ENCODE data around the gene NDUFS3.

The NDUFS3 gene

DNA sequence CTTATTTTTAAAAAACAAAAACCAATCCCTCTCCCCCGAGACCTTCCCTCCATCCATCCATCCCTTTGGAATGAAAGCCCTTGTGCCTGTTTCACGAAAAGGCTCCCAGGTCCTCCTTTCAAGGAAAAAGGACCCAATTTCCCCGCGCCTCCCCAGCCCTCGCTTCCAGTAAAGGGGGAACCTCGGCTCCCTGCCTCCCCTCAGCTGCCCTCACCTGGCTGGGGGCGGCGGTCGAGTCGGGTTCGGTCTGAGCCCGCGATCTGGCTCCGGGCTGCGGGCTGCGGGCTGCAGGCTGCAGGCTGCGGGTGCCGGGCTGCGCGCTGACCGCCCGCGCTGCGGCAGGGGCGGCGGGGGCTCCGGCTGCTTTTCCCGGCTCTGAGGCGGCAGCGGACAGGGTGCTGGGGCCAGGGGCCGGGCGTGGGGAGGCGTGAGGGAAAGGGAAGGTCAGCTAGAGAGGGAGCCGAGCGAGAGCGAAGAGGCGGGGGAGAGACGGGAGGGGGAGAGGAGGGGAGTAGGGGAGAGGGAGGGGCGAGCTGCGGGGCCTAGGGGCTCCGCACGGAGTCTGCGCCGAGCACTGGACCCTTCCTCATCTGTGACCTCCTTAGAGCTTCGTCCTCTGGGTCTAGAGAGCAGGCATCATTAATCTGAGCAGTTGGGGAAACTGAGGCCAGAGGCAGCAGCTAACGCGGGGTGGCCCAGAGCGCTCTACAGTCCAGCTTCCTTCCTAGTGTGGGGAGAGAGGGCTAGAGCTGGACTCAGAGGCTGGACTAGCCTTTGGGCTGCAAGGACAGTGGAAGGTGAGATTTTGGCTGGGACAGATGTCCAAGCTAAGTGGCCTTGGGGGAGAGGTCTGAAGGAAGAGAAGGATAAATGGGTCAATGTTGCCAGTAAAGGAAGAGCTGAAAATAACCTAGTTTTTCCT is 15.3 kb downstream of the NDUFS3 start, which contains the start of gene C1QTNF4:
Gene C1QTNF4 (minus strand): TSS at position 478 of the 922 bp plus-strand sequence. CDS start 3,601 bp downstream, outside the sequence.
- peak; percentile 50 for DNase-seq
- H3K36me3 ChIP-seq = no peaks in the 10 kb centered on the region
- TF ChIP-seq CTCF (IDR thresholded peaks at IDR 0.05; ENCODE audit: low read depth, low read length) = no peak
- no peaks in the 10 kb centered on the region for H3K9me3 ChIP-seq (ENCODE audit: severe bottlenecking)
- H3K27me3 ChIP-seq (ENCODE audit: insufficient read depth, low read depth, severe bottlenecking) = peaks cover 8% of the 10 kb centered on the region
- no peak within 1 kb of the TSS for H3K27ac ChIP-seq
- H3K4me3 ChIP-seq (ENCODE audit: low read depth, low read length) = peak within 1 kb of the TSS; percentile 51

DNA sequence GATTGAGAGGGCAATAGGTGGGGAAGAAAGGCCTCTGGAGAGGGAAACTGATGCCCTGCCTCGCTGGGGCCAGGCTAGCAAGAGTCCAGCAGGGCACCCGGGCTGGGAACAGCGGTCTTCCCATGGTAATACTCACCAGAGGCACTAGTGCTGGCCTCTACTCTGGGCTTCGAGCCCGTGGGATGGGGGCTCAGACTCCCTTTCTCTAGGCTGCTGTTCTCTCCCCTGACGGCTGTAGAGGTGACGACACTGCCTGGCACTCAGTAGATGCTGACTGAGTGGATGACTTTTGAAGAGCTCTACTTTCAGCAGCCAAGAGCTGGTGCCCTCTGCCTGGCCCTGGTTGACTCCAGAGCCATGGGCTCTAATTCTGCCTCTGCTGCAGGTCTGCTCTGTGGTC is 16.2 kb downstream of the NDUFS3 start:
- Histone ChIP-seq H3K36me3 (no peaks in the 10 kb centered on the region), H3K27me3 (ENCODE audit: insufficient read depth, low read depth, severe bottlenecking) (peaks cover 8% of the 10 kb centered on the region), H3K4me3 (ENCODE audit: low read depth, low read length) (no peak overlapping the region), H3K27ac (no peak overlapping the region), H3K9me3 (ENCODE audit: severe bottlenecking) (no peaks in the 10 kb centered on the region)
- no peak for DNase-seq
- no peak for TF ChIP-seq CTCF (IDR thresholded peaks at IDR 0.05; ENCODE audit: low read depth, low read length)

DNA sequence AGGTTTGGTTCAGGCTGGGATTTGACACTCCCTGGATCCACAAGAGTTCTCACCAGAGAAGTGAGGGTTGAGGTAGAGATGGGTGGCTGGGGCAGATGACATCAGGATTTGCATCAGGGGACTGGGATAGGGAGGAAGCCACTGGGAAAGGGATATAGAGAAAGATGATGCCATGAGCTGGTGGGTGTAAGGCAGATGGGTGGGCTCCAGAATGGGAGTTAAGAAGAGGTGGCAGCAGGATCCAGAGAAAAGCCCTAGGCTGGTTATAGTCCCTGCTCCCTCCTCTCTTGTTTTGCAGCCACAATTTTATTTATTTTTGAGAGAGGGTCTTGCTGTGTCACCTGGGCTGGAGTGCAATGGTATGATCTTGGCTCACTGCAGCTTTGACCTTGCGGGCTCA is 17.1 kb downstream of the NDUFS3 start:
- no peak for DNase-seq
- no peak for TF ChIP-seq CTCF (IDR thresholded peaks at IDR 0.05; ENCODE audit: low read depth, low read length)
- Histone ChIP-seq H3K27ac (no peak overlapping the region), H3K36me3 (no peaks in the 10 kb centered on the region), H3K27me3 (ENCODE audit: insufficient read depth, low read depth, severe bottlenecking) (peaks cover 8% of the 10 kb centered on the region), H3K9me3 (ENCODE audit: severe bottlenecking) (no peaks in the 10 kb centered on the region), H3K4me3 (ENCODE audit: low read depth, low read length) (no peak overlapping the region)

- H3K36me3 ChIP-seq = no peaks in the 10 kb centered on the region
- TF ChIP-seq CTCF (IDR thresholded peaks at IDR 0.05; ENCODE audit: low read depth, low read length) = no peak
- peak; percentile 57 for DNase-seq
Measured at GRCh38 chr11:47599902-47600301, 21.0 kb downstream of the NDUFS3 start.

DNA sequence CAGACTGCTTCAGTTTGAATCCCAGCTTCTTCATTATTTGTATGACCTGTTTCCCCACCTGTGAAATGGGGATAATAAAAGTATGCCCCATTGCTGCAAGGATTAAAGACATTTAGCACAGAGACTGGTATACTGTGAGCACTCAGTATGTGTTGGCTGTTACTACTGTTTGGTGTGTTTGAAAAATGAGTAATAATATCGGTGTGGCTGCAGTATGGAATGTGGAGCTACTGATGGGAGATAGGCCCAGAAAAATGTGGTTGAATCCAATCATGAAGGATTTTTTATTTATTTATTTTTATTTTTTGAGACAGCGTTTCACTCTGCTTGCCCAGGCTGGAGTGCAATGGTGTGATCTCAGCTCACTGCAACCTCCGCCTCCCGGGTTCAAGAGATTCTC is 24.4 kb downstream of the NDUFS3 start:
- Histone ChIP-seq H3K9me3 (ENCODE audit: severe bottlenecking) (no peaks in the 10 kb centered on the region), H3K27ac (no peak overlapping the region), H3K27me3 (ENCODE audit: insufficient read depth, low read depth, severe bottlenecking) (no peaks in the 10 kb centered on the region), H3K36me3 (peaks cover 9% of the 10 kb centered on the region; the same call in 1 of the 2 replicates), H3K4me3 (ENCODE audit: low read depth, low read length) (no peak overlapping the region)
- DNase-seq = no peak
- no peak for TF ChIP-seq CTCF (IDR thresholded peaks at IDR 0.05; ENCODE audit: low read depth, low read length)

More at GRCh38 chr11:47599902-47600301, 21.0 kb downstream of the NDUFS3 start:
- peak overlapping the region; percentile 71 for H3K27ac ChIP-seq
- peak overlapping the region; percentile 20; the same call in 1 of the 2 replicates for H3K4me3 ChIP-seq (ENCODE audit: low read depth, low read length)
- no peaks in the 10 kb centered on the region for H3K27me3 ChIP-seq (ENCODE audit: insufficient read depth, low read depth, severe bottlenecking)
- H3K9me3 ChIP-seq (ENCODE audit: severe bottlenecking) = no peaks in the 10 kb centered on the region
